Mesothelial cell of epicardium (in vitro differentiated cells): ENCODE data around the gene KLHDC4. TPM values are rescaled to one million over a fixed set of nuclear protein-coding genes. Genes with fewer than 3 reads are reported as not detected.

ENCODE experiments used
- DNase-seq, 2 experiments: peaks; one replicate each; pipeline ENCODE4 v3.0.0; 2021; ENCODE audit warnings: low spot score in 2 of 2; ENCODE audit not compliant: unreplicated experiment in 2 of 2
- H3K27ac Mint-ChIP-seq: 2 replicates; pipeline ENCODE4 v1.8.0; 2021; ENCODE audit warnings: mixed read lengths
- H3K27me3 Mint-ChIP-seq: 2 replicates; pipeline ENCODE4 v1.8.0; 2021; ENCODE audit warnings: low read depth, mixed read lengths
- H3K36me3 Mint-ChIP-seq: 2 replicates; pipeline ENCODE4 v1.8.0; 2021; ENCODE audit warnings: mixed read lengths
- H3K4me1 Mint-ChIP-seq: 2 replicates; pipeline ENCODE4 v1.8.0; 2021; ENCODE audit warnings: mixed read lengths
- H3K4me3 Mint-ChIP-seq: 2 replicates; pipeline ENCODE4 v1.8.0; 2021; ENCODE audit warnings: mild to moderate bottlenecking, moderate library complexity, mixed read lengths
- H3K9me3 Mint-ChIP-seq: 2 replicates; pipeline ENCODE4 v1.8.0; 2021; ENCODE audit warnings: mixed read lengths
- total RNA-seq: library from RNA; stranded (reverse); gene quantifications from 3 replicates; pipeline ENCODE4 v1.2.1, GENCODE V29; 2021
- TF ChIP-seq, protein P1 (sequence below): fragments of 200-600 bp; sonication (generic); IDR thresholded peaks from one replicate; pipeline ENCODE4 v1.5.0; 2021; ENCODE audit warnings: antibody characterized with exemption; ENCODE audit not compliant: unreplicated experiment

The KLHDC4 gene
- total RNA-seq, 1 donor from 2014 or later: 52.7 TPM

DNA sequence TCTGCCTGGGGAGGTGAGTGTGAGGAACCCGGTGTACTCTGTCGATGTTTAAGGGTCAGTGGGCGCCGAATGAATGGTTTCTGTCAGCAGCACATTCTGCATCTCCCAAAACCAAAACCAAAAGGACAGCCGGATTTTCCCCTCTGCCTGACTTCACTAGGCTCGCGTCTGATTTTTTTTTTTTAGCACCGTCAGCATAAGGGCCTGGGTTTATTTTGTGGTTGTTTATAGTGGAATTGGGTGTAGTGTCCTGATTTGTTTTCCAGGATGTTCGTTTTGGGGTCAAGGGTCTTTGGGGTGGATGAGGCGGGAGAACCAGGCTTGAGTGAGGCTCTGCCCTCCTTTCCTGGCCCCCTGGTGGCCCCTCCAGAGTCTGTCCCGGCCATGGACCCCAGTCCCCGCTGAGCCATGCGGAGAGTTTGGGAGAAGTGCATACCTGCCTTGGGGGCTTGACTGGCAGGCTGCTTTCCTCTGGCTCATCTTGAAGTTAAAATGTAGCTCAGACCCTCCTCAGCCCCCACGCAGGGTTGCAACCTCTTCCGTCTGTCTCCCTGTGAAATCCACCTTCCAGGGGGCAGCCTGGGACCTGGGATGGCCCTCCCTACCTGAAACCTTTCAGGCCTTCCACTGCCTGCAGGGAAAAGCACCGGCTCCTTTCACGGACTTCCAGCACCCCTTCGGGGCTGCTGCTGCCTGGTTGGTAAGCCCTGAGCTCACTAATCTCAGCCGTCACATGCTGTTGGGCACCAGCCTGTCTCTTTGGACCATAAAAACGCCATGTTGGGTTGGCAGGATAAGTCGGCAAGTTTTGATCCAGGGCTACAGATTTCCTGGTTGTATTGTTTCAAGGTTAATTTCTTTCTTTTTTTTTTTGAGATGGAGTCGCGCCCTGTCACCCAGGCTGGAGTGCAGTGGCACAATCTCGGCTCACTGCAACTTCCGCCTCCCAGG, 103.3 kb downstream of the KLHDC4 start:
- H3K27ac Mint-ChIP-seq: no peak overlapping the region

DNA sequence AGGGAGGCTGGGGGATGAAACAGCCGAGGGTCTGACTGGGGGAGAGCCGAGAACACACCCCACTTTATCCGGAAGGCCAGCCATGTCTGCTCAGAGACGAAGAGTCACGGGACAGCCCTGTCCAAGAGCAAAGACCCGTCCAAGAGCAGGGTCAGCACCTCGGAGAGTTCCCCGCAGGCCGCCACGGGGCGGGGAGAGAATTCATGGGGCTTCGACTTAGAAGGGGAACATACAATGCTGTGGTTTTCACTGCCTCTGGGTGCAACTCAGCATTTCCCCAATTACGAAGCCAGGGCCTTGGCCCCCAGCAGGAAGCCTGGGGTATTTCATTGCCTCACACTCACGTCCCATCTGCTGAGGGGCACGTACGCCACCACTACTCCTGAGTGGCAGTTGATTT, 104.2 kb downstream of the KLHDC4 start:
- H3K4me3 Mint-ChIP-seq: no peak overlapping the region
- H3K4me1 Mint-ChIP-seq: no peaks in the 10 kb centered on the region
- H3K27ac Mint-ChIP-seq: no peak overlapping the region
- TF ChIP-seq, protein P1, sequence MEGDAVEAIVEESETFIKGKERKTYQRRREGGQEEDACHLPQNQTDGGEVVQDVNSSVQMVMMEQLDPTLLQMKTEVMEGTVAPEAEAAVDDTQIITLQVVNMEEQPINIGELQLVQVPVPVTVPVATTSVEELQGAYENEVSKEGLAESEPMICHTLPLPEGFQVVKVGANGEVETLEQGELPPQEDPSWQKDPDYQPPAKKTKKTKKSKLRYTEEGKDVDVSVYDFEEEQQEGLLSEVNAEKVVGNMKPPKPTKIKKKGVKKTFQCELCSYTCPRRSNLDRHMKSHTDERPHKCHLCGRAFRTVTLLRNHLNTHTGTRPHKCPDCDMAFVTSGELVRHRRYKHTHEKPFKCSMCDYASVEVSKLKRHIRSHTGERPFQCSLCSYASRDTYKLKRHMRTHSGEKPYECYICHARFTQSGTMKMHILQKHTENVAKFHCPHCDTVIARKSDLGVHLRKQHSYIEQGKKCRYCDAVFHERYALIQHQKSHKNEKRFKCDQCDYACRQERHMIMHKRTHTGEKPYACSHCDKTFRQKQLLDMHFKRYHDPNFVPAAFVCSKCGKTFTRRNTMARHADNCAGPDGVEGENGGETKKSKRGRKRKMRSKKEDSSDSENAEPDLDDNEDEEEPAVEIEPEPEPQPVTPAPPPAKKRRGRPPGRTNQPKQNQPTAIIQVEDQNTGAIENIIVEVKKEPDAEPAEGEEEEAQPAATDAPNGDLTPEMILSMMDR: no peak
- H3K27me3 Mint-ChIP-seq: peaks cover 12% of the 10 kb centered on the region
- no peaks in the 10 kb centered on the region for H3K36me3 Mint-ChIP-seq
- peak; percentile 56 to 80 for DNase-seq
- H3K9me3 Mint-ChIP-seq: peaks cover 4% of the 10 kb centered on the region

More for the DNA sequence above, 103.3 kb downstream of the KLHDC4 start:
- Mint-ChIP-seq H3K36me3 (no peaks in the 10 kb centered on the region), H3K9me3 (no peaks in the 10 kb centered on the region), H3K4me1 (no peaks in the 10 kb centered on the region), H3K4me3 (no peak overlapping the region), H3K27me3 (peaks cover 12% of the 10 kb centered on the region)
- TF ChIP-seq, protein P1: no peak
- DNase-seq: no peak

DNA sequence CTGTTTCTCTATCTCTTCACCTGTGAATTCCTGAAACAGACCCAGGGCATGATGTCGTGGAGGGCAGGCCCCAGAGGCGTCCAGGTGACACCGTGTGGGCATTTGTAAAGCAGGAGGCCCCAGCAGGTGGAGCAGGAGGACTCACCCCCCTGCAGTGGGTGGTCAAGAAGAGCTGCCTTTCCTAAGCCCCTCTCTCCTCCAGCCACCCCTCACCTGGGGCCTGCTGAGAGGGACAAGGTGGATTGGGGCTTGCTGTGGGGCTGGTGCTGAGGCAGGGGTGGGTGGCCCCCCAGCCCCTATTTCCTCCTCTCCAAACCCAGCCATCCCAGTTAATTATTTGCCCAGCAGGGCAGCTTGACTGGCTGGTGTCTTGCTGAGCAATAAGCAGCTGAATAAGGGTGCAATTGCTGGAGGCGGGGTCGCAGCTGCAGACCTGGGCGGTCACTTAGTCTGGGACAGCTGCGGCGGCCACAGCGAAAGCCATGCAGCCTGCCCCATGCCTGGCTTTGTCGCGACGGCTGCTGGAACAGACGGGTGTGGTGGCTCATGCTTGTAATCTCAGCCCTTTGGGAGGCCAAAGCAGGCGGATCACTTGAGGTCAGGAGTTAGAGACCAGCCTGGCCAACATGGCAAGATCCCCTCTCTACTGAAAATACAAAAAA, 107.1 kb downstream of the KLHDC4 start:
- H3K27ac Mint-ChIP-seq: no peak overlapping the region
- no peak for DNase-seq
- peaks cover 3% of the 10 kb centered on the region for H3K4me1 Mint-ChIP-seq
- H3K27me3 Mint-ChIP-seq: peaks cover 11% of the 10 kb centered on the region
- no peak overlapping the region for H3K4me3 Mint-ChIP-seq
- peaks cover 4% of the 10 kb centered on the region for H3K9me3 Mint-ChIP-seq
- no peaks in the 10 kb centered on the region for H3K36me3 Mint-ChIP-seq
- TF ChIP-seq, protein P1: no peak

Other genes starting within 250 kb of the KLHDC4 start
- 15.1 to 16.8 TPM (median 15.4 TPM) in 3 replicates for gene JPH3, start 163.5 kb downstream of the KLHDC4 start, total RNA-seq
- 64.7 to 70.0 TPM (median 69.4 TPM) in 3 replicates for gene SLC7A5, start 103.5 kb upstream of the KLHDC4 start, total RNA-seq
- not detected in 3 replicates for gene CA5A, start 170.5 kb upstream of the KLHDC4 start, total RNA-seq
- 41.2 to 44.9 TPM (median 43.6 TPM) in 3 replicates for gene BANP, start 185.4 kb upstream of the KLHDC4 start, total RNA-seq